Right renal cortex interstitium (tissue), 3 donors: Measurements from ENCODE around the gene WLS. TPM values are rescaled to one million over a fixed set of nuclear protein-coding genes. Genes with fewer than 3 reads are reported as not detected.

ENCODE experiments used
- DNase-seq, 3 donors: peaks; one replicate each; pipeline ENCODE4 v3.0.0-alpha.2; 2013; ENCODE audit warnings: low read depth in 3 of 3, low spot score in 2 of 3
- polyA plus RNA-seq, 3 donors: library from polyadenylated mRNA; unstranded; fragments of 120-200 nt; gene quantifications; one replicate each; pipeline ENCODE4 v1.2.1, GENCODE V29; 2013; ENCODE audit not compliant: insufficient read length in 3 of 3

The WLS gene
- polyA plus RNA-seq, 3 donors, result 163 to 170 (median 168) TPM

DNA sequence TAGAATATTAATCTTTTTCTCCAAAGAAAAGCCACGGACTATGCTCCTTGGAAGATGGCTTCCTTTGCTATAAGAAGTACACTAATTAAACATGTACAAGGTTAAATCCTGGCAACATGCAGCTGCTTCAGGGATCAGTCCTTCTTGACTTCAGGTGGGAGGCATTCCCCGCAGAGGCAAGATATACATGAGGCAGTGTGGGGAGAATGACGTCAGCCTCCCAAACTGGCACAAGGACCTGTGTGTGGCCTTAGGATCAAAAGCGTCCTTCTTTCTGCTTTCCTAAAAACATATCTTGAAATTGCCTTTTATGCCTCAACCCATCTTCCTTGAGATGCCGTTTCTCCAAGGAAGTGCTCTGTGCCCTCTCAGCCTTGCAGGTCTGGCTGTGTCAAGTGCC lies 90.3 kb downstream of the WLS start:
- DNase-seq, result peak in 1 of 3 donors; percentile 7

DNA sequence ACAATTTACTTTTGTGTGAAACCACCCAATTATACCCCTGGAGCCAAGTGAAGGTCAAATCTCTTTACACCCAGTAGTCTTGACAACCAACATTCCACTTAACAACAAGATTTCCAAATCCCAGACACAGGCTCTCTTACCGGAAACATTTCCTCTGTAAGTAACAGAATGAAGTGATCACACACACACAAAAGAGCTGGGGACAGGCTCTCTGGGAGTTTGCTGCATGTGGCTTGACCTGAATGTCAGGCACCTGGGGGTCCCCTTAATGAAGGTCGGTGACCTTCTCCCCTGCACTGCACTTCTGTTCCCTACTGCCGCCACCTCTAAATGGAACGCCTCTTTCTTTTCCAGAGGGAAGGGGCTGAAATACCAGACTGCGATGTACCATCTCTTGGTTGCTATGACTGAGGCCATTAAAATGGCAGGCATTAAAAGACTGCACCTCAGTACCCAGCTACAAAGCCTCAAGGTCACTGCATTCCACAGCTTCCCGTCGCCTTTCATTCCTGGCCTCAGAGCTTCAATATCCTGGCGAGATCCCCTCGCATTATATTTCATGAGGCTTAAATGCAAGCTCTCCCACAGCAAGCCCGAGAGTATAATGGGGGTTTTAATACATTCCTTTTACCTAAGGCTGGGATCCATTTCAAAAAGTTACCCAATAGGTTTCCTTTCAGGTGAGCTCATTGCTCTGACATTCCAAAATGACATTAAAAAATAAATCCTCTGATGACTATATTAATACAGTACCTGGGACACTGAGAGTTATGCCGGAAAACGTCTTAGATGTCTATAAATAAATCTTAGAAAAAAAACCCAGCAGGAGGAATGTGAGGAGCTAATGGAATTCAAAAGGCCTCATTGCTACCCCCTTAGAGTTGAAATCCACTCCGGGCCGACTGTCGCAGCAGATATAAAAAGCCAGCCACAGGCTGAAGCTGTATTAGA lies 91.0 kb downstream of the WLS start:
- peak in 1 of 3 donors; percentile 41 for DNase-seq

DNA sequence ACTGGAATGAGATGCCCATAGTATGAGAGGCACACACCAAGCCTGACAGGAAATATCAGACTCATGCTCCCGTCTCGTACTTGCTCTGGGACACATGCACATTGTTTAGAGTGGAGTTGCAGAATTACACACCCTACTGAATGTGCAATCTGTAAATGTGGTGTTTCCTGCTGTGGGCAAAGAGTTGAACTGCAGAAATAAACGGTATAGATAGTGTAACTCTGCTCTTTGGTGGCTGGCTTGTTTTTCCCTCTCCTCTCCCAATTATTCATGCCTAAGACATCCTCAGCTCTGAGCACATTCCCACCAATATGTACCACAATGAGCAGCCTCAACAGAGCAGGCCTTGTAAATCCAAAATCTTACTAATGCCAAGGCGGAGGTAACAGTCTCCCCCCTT lies 91.8 kb downstream of the WLS start:
- DNase-seq, result no peak

DNA sequence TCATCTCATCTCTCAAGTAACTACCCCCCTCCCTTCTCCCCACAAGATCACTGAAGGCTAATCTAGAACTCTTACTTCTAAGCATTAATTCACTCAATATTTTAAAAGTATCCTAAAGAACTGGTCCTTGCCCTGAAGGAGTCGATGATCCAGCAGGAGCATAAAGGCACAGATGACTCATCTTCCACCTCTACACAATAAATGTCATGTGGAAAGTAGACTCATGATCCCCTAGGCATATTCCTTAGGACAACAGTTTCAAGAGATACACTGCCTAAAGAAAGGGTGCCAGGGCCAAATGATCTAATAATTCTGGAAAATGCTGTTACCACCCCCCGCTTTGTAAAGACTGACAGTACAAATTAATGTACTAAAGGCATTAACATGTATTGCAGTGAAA lies 96.1 kb downstream of the WLS start:
- DNase-seq, result no peak

DNA sequence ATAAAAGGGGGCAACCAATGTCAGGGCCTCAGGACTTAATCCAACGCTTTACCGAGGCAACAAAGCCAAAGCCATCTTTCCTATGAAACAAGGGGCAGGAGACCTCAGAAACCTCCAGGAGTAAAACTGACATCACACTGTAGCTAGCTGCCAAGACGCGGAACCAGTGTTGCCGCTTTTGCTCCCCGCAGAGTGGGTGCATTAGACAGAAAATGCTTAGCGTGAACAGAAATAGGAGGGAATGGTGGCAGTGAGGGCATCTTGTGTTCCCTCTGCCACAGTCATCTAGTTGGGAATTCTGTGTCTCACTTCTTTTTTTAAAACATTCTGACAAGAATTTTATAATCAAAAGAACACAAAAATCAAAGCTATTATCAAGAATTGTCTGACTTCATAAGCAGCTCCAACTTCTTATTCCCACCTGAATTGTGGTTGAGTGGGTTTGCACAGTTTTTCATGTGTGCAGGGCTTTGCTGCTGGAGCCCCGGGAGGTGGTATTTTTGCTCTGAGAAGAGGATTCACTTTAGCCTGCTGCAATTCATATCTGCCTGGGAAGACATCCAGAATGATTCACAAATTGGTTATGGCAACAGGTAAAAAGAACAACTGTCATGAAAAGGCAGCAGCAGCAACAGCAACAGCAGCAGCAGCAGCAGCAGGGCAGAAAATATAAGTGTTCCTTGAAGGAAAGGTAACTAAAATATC lies 99.7 kb downstream of the WLS start:
- DNase-seq, result no peak

DNA sequence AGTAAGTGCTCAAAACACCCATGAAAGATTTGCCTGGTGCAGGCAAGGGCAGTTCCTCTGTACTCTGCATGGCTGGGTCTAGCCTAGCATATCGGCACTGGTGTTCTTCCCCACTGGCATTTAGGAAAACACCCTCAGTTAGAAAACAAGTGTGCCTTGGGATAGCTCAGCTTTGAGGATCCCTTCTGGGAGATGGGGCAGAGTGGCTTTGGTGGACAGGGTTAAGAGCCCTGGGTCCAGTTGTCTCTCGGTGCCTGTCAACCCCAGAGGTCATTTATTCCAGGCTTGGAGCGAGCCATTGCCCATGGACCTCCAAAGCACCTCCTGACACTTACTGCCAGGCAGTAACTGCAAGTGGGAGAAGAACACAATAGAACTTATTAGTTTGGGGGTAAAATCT lies 101.1 kb downstream of the WLS start:
- DNase-seq, result no peak

DNA sequence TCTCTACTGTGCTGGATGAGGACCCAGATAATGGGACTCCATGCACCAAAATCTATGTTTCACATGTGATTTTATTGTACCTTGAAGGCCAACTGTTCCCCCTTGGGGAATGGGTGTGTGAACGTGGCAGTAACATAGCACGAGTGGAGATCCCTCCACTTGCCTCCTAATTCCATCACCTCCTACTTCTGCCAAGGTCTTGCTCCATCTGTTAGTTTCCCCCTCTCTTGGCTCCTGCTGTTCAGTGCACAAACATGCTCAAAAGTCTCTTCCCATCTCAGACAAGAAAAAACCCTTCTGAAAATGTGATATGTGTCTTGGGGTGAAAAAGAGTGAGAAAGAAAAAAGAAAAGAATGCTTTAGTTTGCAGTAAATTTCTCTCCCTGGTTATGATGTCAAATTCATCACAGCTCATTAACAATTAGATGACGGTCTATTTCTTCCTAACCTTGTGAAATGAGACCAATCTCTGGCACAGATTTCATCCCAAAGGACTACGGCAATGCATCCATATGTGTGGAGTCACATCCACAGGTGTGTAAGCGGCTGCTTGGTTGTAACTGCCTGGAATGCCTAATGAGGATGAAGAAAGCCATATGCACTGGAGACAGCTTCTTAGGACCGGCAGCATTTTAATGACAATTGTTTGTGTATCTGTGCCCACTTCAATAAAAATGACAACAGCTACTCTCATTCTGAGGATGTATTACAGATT lies 102.6 kb downstream of the WLS start:
- DNase-seq, result no peak

DNA sequence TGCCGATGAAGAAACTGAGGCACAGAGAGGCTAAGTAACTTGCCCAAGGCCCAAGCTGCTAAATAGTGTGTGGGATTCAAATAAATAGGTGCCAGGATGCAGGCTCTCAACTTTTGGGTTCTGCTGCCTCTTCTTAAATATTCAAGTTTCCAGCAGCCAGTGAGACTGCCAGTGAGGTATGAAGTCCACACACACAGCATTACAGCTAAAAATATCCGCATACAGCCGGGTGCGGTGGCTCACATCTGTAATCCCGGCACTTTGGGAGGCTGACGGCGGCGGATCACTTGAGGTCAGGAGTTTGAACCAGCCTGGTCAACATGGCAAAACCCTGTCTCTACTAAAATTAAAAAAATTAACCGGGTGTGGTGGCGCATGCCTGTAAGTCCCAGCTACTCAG lies 103.5 kb downstream of the WLS start:
- DNase-seq, result no peak

DNA sequence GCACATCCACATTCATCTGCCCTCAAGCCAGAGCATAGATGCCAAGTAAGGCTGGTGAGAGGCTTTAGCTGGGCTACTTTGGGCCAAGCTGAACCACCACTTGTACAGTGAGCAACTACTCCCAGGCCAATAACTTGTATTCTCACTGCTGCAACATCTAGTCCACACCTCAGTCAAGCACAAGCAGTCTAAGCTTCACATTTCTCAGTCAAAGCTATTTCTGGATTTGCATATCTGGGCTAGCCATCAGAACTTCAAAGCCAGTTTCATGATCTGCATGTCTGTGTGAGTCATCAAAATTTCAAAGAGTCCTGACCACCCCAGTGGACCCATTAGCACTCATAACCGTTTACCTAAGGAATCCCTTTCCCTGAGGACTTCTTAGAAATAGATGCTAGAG lies 104.2 kb downstream of the WLS start:
- no peak for DNase-seq

DNA sequence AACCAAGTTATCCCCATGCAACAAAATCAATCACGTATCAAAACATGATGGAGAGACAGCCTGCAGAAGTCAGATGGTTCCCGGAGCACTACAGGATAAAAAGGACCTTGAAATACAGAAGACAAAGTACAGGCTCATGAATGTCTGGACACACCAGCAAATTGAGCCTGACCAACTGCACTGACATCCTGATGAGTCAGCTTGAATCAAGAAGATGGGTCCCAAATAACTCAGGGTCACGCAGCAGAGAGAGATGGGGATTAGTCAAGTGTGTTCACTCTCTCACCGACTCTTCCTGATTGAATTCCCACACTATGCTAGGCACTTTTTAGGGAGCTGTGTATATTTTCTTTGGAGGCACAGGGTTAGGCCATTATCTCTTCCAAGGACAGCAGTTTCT lies 110.8 kb downstream of the WLS start:
- DNase-seq, result no peak

DNA sequence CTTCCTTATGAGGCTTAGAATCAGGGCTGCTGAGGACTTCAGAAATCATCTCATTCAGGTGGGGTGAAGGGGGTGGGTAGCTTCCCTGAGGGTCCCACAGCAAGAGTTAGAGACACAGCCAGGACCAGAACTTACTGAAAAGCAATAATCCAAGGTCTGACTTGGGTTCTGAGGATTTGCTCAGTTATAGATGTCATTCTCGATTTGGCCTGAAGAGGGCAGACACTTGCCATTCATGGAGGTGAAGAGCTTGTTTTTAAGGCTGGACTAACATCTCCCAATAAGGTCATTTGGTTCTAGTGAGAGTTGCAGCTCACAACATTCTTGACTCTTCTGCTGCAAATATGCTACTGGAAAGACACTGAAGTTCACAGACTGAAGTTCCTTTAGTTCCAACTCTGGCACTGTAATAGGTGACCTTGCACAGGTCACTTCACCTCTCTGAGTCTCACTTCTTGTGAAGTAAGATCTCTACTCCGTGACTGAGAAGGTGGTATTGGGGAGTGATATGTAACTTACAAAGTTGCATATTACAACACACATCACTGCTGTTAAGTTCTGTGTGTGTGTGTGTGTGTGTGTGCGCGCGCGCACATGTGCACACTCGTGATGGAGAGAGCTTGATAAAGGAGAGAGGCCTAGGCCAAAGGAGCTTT lies 112.1 kb downstream of the WLS start:
- peak; percentile 60 to 70 (median 64) for DNase-seq

DNA sequence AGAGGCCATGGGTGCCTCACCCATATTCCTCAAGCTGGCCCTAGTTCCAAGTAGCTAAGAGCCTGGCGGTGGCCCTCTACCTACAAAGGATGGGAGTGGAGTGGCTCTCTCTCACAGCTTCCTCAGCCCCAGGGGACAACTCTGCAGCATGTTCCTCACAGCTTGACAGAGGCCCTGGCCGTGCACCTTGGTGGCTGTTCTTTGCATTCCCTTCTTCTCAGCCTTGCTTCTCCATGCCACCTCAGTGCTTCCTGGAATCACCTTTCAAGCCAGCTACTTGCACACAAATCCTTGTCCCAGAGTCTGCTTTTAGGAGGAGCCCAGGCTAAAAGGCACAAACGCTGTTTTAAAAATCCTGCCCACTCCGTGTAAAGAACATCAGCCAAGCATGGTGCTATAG lies 112.9 kb downstream of the WLS start:
- DNase-seq, result no peak

DNA sequence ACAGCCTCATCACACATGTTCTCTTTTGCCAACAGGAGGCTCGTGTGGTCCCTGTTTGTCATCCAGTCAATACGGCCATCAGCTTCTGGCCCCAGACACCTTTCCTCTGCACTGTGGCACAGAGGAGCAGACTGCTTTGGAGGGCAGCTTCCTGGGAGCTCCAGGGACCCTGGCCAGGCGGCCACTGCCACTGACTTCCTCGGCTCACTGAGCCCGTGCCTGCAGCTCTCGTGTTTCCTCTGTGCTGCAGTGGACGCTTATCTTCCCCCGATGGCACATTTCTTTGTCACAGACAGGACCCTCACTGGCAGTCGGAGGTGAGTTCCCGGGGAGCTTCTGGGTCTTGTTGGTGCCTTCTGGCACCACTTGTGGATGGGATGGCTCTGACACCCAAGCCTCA lies 114.9 kb downstream of the WLS start:
- no peak for DNase-seq

DNA sequence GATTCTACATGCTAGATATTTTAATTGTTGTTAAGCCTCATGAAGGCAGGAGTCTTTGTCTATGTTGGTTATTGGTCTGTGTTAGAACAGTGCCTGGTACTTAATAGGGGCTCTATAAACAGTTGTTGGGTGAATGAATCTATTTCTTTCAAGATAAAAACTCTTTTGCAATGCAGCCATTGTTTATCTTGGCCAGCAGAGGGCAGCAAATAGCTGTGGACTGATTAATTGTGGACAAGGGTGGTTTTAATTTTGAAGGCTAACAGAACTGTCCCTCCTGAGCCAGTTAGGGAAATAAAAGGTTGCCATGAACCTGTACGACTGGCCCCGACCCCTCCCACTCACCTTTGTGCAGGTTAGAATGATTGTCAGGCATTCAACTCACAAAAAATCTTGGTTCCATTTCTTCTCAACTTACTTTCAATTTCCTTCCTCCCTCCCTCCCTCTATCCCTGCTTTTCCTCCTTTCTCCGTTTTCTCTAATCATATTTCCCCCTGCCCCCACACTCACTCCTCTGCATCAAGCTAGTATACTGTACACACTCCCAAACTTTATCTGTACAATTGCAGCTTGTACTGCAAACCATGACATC lies 115.6 kb downstream of the WLS start:
- DNase-seq, result peak in 2 of 3 donors; percentile 27 to 29

DNA sequence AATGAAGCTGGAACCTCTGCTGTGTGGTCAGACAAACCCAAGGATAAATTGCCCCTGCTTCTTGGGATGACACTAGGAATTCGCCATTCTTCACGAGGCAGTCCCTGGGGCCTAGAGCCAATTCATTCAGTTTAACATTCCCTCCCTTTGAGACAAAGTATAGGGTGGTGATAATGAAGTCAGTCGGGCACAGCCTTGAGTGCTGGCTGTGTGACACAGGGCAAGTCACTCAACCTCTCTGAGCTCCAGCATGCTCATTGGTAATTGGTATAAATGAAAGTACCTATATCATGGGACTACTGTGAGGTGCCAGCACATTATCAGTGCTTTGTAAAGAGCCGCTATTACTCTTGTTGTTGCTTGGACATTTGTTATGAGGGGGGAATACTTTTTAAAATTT lies 117.0 kb downstream of the WLS start:
- DNase-seq, result no peak

DNA sequence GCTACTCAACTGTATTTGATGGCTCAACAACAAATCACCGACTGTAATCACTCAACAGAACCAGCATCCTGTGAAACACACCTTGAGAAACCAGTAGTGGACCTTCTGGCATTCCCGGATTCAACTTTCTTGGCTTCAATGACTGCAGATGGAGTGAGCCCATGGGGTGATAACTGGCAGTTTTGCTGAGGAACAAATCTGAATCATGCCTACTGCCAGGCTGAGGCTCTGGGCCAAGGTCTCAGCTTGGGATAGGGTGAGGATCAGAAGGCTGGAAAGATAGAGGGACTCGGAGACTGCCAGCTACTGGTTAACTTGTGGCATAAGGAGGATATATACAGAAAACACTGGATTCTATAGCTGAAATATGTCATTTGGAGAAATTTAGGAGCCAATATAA lies 118.4 kb downstream of the WLS start:
- DNase-seq, result no peak

DNA sequence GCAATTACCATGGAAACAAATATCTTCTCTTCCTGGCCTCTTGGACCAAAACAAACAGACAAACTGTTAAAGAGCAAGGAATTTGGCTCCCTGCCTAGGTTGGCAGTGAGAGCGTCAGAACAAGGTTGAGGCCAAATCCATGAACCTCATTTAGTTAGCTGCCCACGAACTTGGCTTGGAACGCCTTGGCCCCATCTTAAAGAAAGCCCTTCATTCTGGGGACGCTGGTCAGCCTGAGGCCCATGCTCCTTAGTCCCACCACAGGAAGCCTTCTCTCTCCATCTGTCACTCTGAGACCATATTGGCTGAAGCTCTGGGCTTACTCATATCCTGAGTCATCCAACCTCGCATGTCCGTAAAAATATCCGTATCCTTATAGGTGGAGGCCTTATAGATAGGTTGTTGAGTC lies 119.5 kb downstream of the WLS start:
- DNase-seq, result no peak

DNA sequence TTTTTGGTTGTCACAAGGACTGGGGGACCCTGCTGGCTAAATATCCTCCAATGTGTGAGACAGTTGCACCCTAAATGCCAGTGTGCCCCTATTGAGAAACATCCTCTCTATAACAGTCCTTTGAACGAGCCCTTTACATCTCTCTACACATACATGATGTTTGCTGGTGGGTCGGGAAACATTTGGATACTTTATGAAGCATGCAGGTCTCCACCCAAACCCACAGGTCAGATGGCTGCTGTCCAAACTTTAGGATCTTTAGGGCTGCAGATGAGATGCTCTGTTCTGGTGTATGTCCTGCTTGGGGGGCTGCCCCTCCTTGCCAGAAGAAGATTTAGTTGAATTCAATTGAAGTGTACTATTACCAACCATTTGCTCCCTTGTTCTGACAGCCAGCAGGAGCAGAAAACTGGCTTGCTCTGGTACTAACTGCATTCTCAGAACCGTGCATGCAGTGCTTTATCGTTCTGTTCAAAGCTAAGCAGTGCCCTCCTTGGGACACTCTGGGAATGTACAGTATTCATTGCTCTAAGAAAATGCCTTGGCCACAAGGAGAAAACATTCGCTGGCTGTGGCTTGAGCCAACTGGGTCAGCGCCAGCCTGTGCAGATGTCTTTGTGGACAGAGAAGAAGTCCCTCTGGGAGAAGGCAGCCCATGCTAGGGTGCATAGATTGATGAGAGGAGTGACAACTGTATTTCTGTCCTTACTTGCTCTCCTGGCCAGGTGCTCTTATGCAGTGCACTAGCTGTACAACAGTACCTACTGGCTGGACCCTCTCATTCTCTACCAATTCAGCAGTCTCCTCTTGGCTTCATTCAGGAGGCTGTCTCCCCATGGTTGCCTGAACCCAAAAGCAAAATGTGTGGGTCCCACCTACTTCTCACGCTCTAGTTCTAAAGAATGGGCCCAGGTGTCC lies 120.5 kb downstream of the WLS start:
- DNase-seq, result peak; percentile 41 to 61 (median 59)

DNA sequence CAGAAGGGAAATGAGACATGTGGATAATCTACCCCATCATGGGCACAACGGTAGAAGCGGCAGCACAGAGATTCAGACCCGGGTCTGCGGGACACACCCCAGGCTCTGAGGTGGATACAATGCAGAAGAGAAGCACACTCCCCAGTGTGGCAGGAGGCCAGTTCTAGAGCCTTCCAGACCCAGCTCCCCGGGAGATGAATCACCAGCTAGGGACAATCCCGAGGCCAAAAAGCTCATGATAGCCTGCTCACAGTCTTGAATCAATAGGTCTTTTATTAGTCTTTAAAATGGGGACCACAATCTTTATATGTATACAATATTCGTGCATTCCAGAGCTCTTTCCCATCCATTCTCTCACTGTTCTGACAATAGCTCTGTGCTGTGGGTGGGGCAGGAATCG lies 124.6 kb downstream of the WLS start:
- DNase-seq, result no peak
